Activated B cell treated with CpG ODN at 0.5 μM for 24 hours (primary cell): Measurements from ENCODE around the gene COPB2. TPM values are rescaled to one million over a fixed set of nuclear protein-coding genes. Genes with fewer than 3 reads are reported as not detected.

Experiments
- ATAC-seq: fragments of 200-7000 bp; cut with Tn5 transposase; one replicate; pipeline ENCODE4 v1.10.0; 2021; ENCODE audit warnings: low read depth, mild to moderate bottlenecking, moderate library complexity
- CTCF ChIA-PET: fragments of 350-600 bp; sonication (Branson Sonifier 250); formaldehyde crosslinking; loops from one replicate; lab custom pipeline; 2021; ENCODE audit warnings: antibody characterized with exemption; lab: Charles Lee
- POLR2A ChIA-PET: fragments of 350-600 bp; sonication (Branson Sonifier 250); formaldehyde crosslinking; loops from one replicate; lab custom pipeline; 2021; ENCODE audit warnings: antibody characterized with exemption; lab: Charles Lee
- DNase-seq: peaks from one replicate; pipeline ENCODE4 v3.0.0; 2022
- H3K27ac Mint-ChIP-seq: one replicate; pipeline ENCODE4 v1.8.0; 2020; ENCODE audit warnings: mixed read lengths
- H3K27me3 Mint-ChIP-seq: one replicate; pipeline ENCODE4 v1.8.0; 2021; ENCODE audit warnings: mixed read lengths
- H3K36me3 Mint-ChIP-seq: one replicate; pipeline ENCODE4 v1.8.0; 2021; ENCODE audit warnings: low read depth, mixed read lengths
- H3K4me1 Mint-ChIP-seq: one replicate; pipeline ENCODE4 v1.8.0; 2021; ENCODE audit warnings: mixed read lengths
- H3K4me3 Mint-ChIP-seq: one replicate; pipeline ENCODE4 v1.8.0; 2020; ENCODE audit warnings: mild to moderate bottlenecking, mixed read lengths
- H3K9me3 Mint-ChIP-seq: one replicate; pipeline ENCODE4 v1.8.0; 2020; ENCODE audit warnings: mixed read lengths
- intact Hi-C: fragments of 100-400 bp; cut with micrococcal nuclease; formaldehyde crosslinking; loops from one replicate; pipeline ENCODE4 v1.15.1; 2024
- total RNA-seq: library from RNA; stranded (reverse); gene quantifications from 2 replicates; pipeline ENCODE4 v1.2.3, GENCODE V29; 2022
- TF ChIP-seq, protein P1 (sequence below): fragments of 200-600 bp; IDR thresholded peaks from one replicate; pipeline ENCODE4 v1.8.0; 2022; ENCODE audit warnings: antibody characterized with exemption, mild to moderate bottlenecking

Gene COPB2
- total RNA-seq, 1 donor from 2014 or later: 91.4 TPM

GRCh38 chr3:139427283-139428060 lies 38.0 kb upstream of the COPB2 start:
- no peaks in the 10 kb centered on the region for H3K4me1 Mint-ChIP-seq
- peaks cover 21% of the 10 kb centered on the region for H3K36me3 Mint-ChIP-seq
- POLR2A ChIA-PET: no interaction called here
- TF ChIP-seq, protein P1, sequence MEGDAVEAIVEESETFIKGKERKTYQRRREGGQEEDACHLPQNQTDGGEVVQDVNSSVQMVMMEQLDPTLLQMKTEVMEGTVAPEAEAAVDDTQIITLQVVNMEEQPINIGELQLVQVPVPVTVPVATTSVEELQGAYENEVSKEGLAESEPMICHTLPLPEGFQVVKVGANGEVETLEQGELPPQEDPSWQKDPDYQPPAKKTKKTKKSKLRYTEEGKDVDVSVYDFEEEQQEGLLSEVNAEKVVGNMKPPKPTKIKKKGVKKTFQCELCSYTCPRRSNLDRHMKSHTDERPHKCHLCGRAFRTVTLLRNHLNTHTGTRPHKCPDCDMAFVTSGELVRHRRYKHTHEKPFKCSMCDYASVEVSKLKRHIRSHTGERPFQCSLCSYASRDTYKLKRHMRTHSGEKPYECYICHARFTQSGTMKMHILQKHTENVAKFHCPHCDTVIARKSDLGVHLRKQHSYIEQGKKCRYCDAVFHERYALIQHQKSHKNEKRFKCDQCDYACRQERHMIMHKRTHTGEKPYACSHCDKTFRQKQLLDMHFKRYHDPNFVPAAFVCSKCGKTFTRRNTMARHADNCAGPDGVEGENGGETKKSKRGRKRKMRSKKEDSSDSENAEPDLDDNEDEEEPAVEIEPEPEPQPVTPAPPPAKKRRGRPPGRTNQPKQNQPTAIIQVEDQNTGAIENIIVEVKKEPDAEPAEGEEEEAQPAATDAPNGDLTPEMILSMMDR: no peak
- intact Hi-C loops: loop anchor here (1.0 to 5.0 kb wide), 3 partner anchors 1436 to 1765 kb away; no protein-coding TSS in a partner anchor
- CTCF ChIA-PET: interaction anchor here (0.6 to 1.2 kb wide), 4 partner anchors 94 to 1438 kb away, joined by 3 to 5 read pairs (median 3); no protein-coding TSS in a partner anchor
- H3K27me3 Mint-ChIP-seq: no peaks in the 10 kb centered on the region
- ATAC-seq: peak; percentile 42
- no peaks in the 10 kb centered on the region for H3K9me3 Mint-ChIP-seq
- no peak for DNase-seq
- H3K4me3 Mint-ChIP-seq: no peak overlapping the region
- no peak overlapping the region for H3K27ac Mint-ChIP-seq

- H3K36me3 Mint-ChIP-seq: peaks cover 14% of the 10 kb centered on the region
- no peaks in the 10 kb centered on the region for H3K9me3 Mint-ChIP-seq
- ATAC-seq (no peak), DNase-seq (no peak)
- intact Hi-C loops: loop anchor here (2.0 to 5.0 kb wide), 2 partner anchors 1681 to 1767 kb away; no protein-coding TSS in a partner anchor
- no peaks in the 10 kb centered on the region for H3K4me1 Mint-ChIP-seq
- H3K27me3 Mint-ChIP-seq: no peaks in the 10 kb centered on the region
- TF ChIP-seq, protein P1: no peak
- CTCF ChIA-PET: no interaction called here
- POLR2A ChIA-PET: no interaction called here
- no peak overlapping the region for H3K27ac Mint-ChIP-seq
- no peak overlapping the region for H3K4me3 Mint-ChIP-seq
Measured at GRCh38 chr3:139425745-139426400, 36.4 kb upstream of the COPB2 start.

GRCh38 chr3:139423232-139423631 lies 33.8 kb upstream of the COPB2 start:
- H3K4me3 Mint-ChIP-seq: no peak overlapping the region
- ChIA-PET POLR2A (no interaction called here), CTCF (no interaction called here)
- H3K27me3 Mint-ChIP-seq: no peaks in the 10 kb centered on the region
- no peaks in the 10 kb centered on the region for H3K4me1 Mint-ChIP-seq
- intact Hi-C loops: no loop called here
- DNase-seq: no peak
- peaks cover 18% of the 10 kb centered on the region for H3K36me3 Mint-ChIP-seq
- no peaks in the 10 kb centered on the region for H3K9me3 Mint-ChIP-seq
- no peak for ATAC-seq
- TF ChIP-seq, protein P1: no peak
- no peak overlapping the region for H3K27ac Mint-ChIP-seq

- Mint-ChIP-seq H3K27me3 (no peaks in the 10 kb centered on the region), H3K4me3 (no peak overlapping the region), H3K36me3 (peaks cover 24% of the 10 kb centered on the region), H3K4me1 (no peaks in the 10 kb centered on the region), H3K9me3 (peaks cover 14% of the 10 kb centered on the region), H3K27ac (no peak overlapping the region)
- TF ChIP-seq, protein P1: no peak
- CTCF ChIA-PET: no interaction called here
- no peak for DNase-seq
- POLR2A ChIA-PET: no interaction called here
- intact Hi-C loops: no loop called here
- no peak for ATAC-seq
Measured at GRCh38 chr3:139421460-139421859, 32.0 kb upstream of the COPB2 start.

GRCh38 chr3:139421040-139421439 lies 31.6 kb upstream of the COPB2 start:
- DNase-seq (no peak), ATAC-seq (no peak)
- intact Hi-C loops: no loop called here
- H3K4me1 Mint-ChIP-seq: no peaks in the 10 kb centered on the region
- no peak overlapping the region for H3K27ac Mint-ChIP-seq
- no peak overlapping the region for H3K4me3 Mint-ChIP-seq
- H3K36me3 Mint-ChIP-seq: peaks cover 26% of the 10 kb centered on the region
- ChIA-PET CTCF (no interaction called here), POLR2A (no interaction called here)
- no peaks in the 10 kb centered on the region for H3K27me3 Mint-ChIP-seq
- peaks cover 17% of the 10 kb centered on the region for H3K9me3 Mint-ChIP-seq
- TF ChIP-seq, protein P1: no peak
